ENCODE measurements around the gene ANXA2R.

ANXA2R gene

DNA sequence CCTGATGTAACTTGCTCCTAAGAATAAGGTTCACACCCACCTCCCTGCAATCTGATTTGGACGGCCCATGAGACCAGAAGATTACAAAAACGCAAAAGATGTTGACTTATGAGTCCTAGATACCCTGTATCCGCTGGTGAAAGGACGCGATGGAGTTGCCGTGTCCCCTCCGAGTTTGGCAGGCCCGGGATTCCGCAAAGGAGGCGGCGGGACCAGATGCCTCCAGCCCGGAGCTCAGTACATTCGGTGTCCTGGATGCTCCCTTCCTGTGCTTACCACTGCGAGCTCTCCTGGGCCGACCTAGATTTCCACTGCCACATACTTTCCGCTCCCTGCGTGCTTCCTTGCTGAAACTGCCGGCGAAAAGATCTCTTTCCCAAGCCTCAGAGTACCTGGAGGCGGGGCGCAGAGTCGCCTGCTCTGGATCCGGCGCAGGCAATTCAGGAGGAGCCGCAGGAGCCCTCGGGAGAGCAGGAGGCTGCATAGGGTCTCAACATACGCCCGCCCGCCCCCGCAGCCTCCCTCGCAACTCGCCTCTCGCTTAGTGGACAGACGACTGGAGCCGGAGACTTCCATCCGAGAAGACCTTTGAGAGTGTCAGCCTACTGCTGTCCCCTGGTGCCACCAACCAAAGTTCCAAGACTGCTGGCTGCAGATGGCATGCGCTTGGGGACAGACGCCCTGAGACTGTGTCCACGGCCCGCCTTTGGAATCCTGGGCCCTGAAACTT, 39.8 kb downstream of the ANXA2R start (continued):
- TF ChIP-seq, protein P1, sequence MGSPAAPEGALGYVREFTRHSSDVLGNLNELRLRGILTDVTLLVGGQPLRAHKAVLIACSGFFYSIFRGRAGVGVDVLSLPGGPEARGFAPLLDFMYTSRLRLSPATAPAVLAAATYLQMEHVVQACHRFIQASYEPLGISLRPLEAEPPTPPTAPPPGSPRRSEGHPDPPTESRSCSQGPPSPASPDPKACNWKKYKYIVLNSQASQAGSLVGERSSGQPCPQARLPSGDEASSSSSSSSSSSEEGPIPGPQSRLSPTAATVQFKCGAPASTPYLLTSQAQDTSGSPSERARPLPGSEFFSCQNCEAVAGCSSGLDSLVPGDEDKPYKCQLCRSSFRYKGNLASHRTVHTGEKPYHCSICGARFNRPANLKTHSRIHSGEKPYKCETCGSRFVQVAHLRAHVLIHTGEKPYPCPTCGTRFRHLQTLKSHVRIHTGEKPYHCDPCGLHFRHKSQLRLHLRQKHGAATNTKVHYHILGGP (tag by site-specific recombination; IDR thresholded peaks at IDR 0.05) = no peak
- TF ChIP-seq EGR2 (tag by site-specific recombination; IDR thresholded peaks at IDR 0.05; ENCODE audit: low read depth) (0 out of 2 replicates have a peak, but pooled peaks have one; percentile 19), ZNF571 (tag by site-specific recombination; IDR thresholded peaks at IDR 0.05) (no peak), ZNF473 (tag by site-specific recombination; IDR thresholded peaks at IDR 0.05) (no peak), MZF1 (tag by site-specific recombination; IDR thresholded peaks at IDR 0.05; ENCODE audit: borderline replicate concordance) (no peak), ZNF629 (tag by site-specific recombination; IDR thresholded peaks at IDR 0.05) (no peak), ZNF501 (tag by site-specific recombination; IDR thresholded peaks at IDR 0.05) (no peak), GLI2 (tag by site-specific recombination; IDR thresholded peaks at IDR 0.05; ENCODE audit: borderline replicate concordance, low read depth) (no peak), KLF8 (tag by site-specific recombination; IDR thresholded peaks at IDR 0.05) (no peak), ZNF175 (tag by site-specific recombination; IDR thresholded peaks at IDR 0.05) (no peak), ZNF621 (tag by site-specific recombination; IDR thresholded peaks at IDR 0.05) (no peak), ZNF146 (tag by site-specific recombination; IDR thresholded peaks at IDR 0.05) (no peak), ZNF658 (tag by site-specific recombination; IDR thresholded peaks at IDR 0.05) (no peak), ZNF76 (tag by site-specific recombination; IDR thresholded peaks at IDR 0.05; ENCODE audit: borderline replicate concordance, low read depth) (no peak), ZNF311 (tag by site-specific recombination; IDR thresholded peaks at IDR 0.05; ENCODE audit: borderline replicate concordance) (no peak), ZBTB7A (tag by site-specific recombination; IDR thresholded peaks at IDR 0.05; ENCODE audit: low read depth) (no peak), REPIN1 (tag by site-specific recombination; IDR thresholded peaks at IDR 0.05; ENCODE audit: low read depth) (no peak), ZNF660 (tag by site-specific recombination; IDR thresholded peaks at IDR 0.05) (no peak), ZNF16 (tag by site-specific recombination; IDR thresholded peaks at IDR 0.05; ENCODE audit: low read depth) (no peak)
- TF ChIP-seq, protein P2, sequence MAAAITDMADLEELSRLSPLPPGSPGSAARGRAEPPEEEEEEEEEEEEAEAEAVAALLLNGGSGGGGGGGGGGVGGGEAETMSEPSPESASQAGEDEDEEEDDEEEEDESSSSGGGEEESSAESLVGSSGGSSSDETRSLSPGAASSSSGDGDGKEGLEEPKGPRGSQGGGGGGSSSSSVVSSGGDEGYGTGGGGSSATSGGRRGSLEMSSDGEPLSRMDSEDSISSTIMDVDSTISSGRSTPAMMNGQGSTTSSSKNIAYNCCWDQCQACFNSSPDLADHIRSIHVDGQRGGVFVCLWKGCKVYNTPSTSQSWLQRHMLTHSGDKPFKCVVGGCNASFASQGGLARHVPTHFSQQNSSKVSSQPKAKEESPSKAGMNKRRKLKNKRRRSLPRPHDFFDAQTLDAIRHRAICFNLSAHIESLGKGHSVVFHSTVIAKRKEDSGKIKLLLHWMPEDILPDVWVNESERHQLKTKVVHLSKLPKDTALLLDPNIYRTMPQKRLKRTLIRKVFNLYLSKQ (tag by site-specific recombination; IDR thresholded peaks at IDR 0.05; ENCODE audit: borderline replicate concordance) = no peak
- TF ChIP-seq, protein P3, sequence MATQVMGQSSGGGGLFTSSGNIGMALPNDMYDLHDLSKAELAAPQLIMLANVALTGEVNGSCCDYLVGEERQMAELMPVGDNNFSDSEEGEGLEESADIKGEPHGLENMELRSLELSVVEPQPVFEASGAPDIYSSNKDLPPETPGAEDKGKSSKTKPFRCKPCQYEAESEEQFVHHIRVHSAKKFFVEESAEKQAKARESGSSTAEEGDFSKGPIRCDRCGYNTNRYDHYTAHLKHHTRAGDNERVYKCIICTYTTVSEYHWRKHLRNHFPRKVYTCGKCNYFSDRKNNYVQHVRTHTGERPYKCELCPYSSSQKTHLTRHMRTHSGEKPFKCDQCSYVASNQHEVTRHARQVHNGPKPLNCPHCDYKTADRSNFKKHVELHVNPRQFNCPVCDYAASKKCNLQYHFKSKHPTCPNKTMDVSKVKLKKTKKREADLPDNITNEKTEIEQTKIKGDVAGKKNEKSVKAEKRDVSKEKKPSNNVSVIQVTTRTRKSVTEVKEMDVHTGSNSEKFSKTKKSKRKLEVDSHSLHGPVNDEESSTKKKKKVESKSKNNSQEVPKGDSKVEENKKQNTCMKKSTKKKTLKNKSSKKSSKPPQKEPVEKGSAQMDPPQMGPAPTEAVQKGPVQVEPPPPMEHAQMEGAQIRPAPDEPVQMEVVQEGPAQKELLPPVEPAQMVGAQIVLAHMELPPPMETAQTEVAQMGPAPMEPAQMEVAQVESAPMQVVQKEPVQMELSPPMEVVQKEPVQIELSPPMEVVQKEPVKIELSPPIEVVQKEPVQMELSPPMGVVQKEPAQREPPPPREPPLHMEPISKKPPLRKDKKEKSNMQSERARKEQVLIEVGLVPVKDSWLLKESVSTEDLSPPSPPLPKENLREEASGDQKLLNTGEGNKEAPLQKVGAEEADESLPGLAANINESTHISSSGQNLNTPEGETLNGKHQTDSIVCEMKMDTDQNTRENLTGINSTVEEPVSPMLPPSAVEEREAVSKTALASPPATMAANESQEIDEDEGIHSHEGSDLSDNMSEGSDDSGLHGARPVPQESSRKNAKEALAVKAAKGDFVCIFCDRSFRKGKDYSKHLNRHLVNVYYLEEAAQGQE (tag by site-specific recombination; IDR thresholded peaks at IDR 0.05) = no peak
- TF ChIP-seq, protein P4, sequence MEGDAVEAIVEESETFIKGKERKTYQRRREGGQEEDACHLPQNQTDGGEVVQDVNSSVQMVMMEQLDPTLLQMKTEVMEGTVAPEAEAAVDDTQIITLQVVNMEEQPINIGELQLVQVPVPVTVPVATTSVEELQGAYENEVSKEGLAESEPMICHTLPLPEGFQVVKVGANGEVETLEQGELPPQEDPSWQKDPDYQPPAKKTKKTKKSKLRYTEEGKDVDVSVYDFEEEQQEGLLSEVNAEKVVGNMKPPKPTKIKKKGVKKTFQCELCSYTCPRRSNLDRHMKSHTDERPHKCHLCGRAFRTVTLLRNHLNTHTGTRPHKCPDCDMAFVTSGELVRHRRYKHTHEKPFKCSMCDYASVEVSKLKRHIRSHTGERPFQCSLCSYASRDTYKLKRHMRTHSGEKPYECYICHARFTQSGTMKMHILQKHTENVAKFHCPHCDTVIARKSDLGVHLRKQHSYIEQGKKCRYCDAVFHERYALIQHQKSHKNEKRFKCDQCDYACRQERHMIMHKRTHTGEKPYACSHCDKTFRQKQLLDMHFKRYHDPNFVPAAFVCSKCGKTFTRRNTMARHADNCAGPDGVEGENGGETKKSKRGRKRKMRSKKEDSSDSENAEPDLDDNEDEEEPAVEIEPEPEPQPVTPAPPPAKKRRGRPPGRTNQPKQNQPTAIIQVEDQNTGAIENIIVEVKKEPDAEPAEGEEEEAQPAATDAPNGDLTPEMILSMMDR (tag by site-specific recombination; IDR thresholded peaks at IDR 0.05) = 0 out of 2 replicates have a peak, but pooled peaks have one; percentile 23
- TF ChIP-seq, protein P5, sequence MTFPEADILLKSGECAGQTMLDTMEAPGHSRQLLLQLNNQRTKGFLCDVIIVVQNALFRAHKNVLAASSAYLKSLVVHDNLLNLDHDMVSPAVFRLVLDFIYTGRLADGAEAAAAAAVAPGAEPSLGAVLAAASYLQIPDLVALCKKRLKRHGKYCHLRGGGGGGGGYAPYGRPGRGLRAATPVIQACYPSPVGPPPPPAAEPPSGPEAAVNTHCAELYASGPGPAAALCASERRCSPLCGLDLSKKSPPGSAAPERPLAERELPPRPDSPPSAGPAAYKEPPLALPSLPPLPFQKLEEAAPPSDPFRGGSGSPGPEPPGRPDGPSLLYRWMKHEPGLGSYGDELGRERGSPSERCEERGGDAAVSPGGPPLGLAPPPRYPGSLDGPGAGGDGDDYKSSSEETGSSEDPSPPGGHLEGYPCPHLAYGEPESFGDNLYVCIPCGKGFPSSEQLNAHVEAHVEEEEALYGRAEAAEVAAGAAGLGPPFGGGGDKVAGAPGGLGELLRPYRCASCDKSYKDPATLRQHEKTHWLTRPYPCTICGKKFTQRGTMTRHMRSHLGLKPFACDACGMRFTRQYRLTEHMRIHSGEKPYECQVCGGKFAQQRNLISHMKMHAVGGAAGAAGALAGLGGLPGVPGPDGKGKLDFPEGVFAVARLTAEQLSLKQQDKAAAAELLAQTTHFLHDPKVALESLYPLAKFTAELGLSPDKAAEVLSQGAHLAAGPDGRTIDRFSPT (tag by site-specific recombination; IDR thresholded peaks at IDR 0.05) = no peak
- TF ChIP-seq, protein P6, sequence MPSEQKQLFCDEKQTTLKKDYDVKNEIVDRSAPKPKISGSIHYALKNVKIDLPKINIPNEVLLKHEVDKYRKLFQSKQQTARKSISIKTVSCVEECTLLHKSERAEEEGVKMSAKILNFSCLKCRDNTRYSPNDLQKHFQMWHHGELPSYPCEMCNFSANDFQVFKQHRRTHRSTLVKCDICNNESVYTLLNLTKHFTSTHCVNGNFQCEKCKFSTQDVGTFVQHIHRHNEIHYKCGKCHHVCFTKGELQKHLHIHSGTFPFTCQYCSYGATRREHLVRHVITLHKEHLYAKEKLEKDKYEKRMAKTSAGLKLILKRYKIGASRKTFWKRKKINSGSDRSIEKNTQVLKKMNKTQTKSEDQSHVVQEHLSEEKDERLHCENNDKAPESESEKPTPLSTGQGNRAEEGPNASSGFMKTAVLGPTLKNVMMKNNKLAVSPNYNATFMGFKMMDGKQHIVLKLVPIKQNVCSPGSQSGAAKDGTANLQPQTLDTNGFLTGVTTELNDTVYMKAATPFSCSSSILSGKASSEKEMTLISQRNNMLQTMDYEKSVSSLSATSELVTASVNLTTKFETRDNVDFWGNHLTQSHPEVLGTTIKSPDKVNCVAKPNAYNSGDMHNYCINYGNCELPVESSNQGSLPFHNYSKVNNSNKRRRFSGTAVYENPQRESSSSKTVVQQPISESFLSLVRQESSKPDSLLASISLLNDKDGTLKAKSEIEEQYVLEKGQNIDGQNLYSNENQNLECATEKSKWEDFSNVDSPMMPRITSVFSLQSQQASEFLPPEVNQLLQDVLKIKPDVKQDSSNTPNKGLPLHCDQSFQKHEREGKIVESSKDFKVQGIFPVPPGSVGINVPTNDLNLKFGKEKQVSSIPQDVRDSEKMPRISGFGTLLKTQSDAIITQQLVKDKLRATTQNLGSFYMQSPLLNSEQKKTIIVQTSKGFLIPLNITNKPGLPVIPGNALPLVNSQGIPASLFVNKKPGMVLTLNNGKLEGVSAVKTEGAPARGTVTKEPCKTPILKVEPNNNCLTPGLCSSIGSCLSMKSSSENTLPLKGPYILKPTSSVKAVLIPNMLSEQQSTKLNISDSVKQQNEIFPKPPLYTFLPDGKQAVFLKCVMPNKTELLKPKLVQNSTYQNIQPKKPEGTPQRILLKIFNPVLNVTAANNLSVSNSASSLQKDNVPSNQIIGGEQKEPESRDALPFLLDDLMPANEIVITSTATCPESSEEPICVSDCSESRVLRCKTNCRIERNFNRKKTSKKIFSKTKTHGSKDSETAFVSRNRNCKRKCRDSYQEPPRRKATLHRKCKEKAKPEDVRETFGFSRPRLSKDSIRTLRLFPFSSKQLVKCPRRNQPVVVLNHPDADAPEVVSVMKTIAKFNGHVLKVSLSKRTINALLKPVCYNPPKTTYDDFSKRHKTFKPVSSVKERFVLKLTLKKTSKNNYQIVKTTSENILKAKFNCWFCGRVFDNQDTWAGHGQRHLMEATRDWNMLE (tag by site-specific recombination; conservative IDR thresholded peaks at IDR 0.05; ENCODE audit: low read depth) = no peak

Measured in HEK293 (cell line).